ENCODE measurements around the gene IMMP2L.

The IMMP2L gene

DNA sequence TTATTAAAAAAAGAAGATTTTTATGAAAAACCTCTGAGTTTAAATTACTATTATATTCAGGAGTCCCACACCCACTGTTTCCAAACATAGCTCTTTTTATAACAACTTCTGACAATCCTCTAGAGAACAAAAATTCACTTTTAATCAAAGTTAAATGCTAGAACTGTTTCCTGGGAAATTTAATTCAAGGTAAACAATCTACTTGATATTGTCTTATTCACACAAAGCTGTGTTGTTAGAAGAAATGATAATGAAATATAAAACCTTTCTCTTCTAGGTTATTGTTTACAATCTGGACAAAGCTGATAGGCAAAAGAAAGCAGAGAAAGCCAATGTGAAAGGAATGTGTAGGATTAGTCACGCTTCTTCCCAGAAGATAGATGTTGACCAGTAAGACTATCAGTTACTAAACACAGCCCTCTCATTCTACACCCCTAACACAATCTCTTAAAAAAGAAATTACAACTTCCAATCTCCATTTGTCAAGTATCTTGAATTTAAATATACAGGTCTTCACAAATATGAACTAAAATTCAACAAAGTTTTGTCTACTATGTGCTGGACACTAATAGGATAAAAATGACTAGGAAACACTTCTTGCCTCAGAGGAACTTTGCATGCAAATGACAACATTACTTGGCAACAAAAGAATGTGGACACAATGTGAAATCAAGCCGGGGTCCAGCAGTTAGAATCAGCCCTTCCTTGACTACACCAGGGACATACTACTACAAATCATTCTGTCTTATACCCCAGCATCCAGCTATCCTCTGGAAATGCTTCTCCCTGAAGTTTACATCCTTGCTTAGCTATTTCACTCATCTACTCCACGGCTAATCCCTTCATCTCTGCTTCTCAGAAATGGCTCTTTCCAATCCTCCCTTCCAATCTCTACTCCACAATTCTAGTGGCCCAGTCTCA is 123.7 kb downstream of the IMMP2L start:
- peaks cover 26% of the 10 kb centered on the region for H3K36me3 Mint-ChIP-seq
- DNase-seq (ENCODE audit: low spot score in 2 of 2), result no peak

DNA sequence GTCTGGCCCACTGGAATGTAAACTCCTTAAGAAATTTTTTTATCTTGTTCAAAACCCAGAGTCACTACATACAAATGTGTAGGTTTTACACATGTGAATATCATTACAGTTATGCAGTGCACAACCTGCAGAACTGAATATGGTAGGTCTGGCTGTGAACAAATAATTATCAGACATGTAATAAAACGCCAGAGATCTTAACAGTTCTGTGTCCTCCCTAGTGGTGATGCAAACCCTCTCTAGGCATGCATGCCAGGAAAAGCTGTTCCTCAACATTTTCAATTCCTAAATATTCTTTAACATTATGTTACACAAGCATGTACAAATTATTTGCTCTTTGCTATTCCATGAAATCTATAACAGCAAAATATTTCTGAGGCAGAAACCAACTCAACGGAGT is 124.6 kb downstream of the IMMP2L start:
- ATAC-seq (ENCODE audit: low read depth) (no peak), DNase-seq (ENCODE audit: low spot score in 2 of 2) (no peak)
- H3K9me3 Mint-ChIP-seq, result peaks cover 11% of the 10 kb centered on the region
- H3K36me3 Mint-ChIP-seq, result peaks cover 35% of the 10 kb centered on the region
- H3K4me3 Mint-ChIP-seq, result no peak overlapping the region
- H3K4me1 Mint-ChIP-seq, result peaks cover 8% of the 10 kb centered on the region
- H3K27ac Mint-ChIP-seq, result no peak overlapping the region
- H3K27me3 Mint-ChIP-seq, result no peaks in the 10 kb centered on the region

More for the DNA sequence above, 123.7 kb downstream of the IMMP2L start:
- Mint-ChIP-seq H3K4me1 (peaks cover 8% of the 10 kb centered on the region), H3K4me3 (no peak overlapping the region), H3K27me3 (no peaks in the 10 kb centered on the region), H3K27ac (no peak overlapping the region), H3K9me3 (peaks cover 8% of the 10 kb centered on the region)
- no peak for ATAC-seq (ENCODE audit: low read depth)

- H3K4me1 Mint-ChIP-seq, result peaks cover 8% of the 10 kb centered on the region
- no peak for ATAC-seq (ENCODE audit: low read depth)
- H3K27me3 Mint-ChIP-seq, result no peaks in the 10 kb centered on the region
- H3K27ac Mint-ChIP-seq, result no peak overlapping the region
- peaks cover 11% of the 10 kb centered on the region for H3K9me3 Mint-ChIP-seq
- peaks cover 43% of the 10 kb centered on the region for H3K36me3 Mint-ChIP-seq
- DNase-seq (ENCODE audit: low spot score in 2 of 2), result no peak
- H3K4me3 Mint-ChIP-seq, result no peak overlapping the region
Observed at GRCh38 chr7:111436608-111437007, 125.7 kb downstream of the IMMP2L start.

GRCh38 chr7:111433426-111433825 is 128.9 kb downstream of the IMMP2L start:
- Mint-ChIP-seq H3K9me3 (peaks cover 7% of the 10 kb centered on the region), H3K4me1 (no peaks in the 10 kb centered on the region), H3K27ac (no peak overlapping the region), H3K4me3 (no peak overlapping the region), H3K36me3 (peaks cover 33% of the 10 kb centered on the region), H3K27me3 (no peaks in the 10 kb centered on the region)
- DNase-seq (ENCODE audit: low spot score in 2 of 2) (no peak), ATAC-seq (ENCODE audit: low read depth) (no peak)

GRCh38 chr7:111429781-111430180 is 132.5 kb downstream of the IMMP2L start:
- peaks cover 25% of the 10 kb centered on the region for H3K36me3 Mint-ChIP-seq
- H3K27me3 Mint-ChIP-seq, result no peaks in the 10 kb centered on the region
- H3K4me1 Mint-ChIP-seq, result no peaks in the 10 kb centered on the region
- H3K4me3 Mint-ChIP-seq, result no peak overlapping the region
- H3K27ac Mint-ChIP-seq, result no peak overlapping the region
- DNase-seq (ENCODE audit: low spot score in 2 of 2) (no peak), ATAC-seq (ENCODE audit: low read depth) (no peak)
- peaks cover 3% of the 10 kb centered on the region for H3K9me3 Mint-ChIP-seq

GRCh38 chr7:111424768-111425167 is 137.5 kb downstream of the IMMP2L start:
- no peak overlapping the region for H3K4me3 Mint-ChIP-seq
- H3K4me1 Mint-ChIP-seq, result no peaks in the 10 kb centered on the region
- H3K27ac Mint-ChIP-seq, result no peak overlapping the region
- H3K36me3 Mint-ChIP-seq, result peaks cover 7% of the 10 kb centered on the region
- H3K27me3 Mint-ChIP-seq, result no peaks in the 10 kb centered on the region
- H3K9me3 Mint-ChIP-seq, result peaks cover 7% of the 10 kb centered on the region
- ATAC-seq (ENCODE audit: low read depth) (no peak), DNase-seq (ENCODE audit: low spot score in 2 of 2) (no peak)

- H3K9me3 Mint-ChIP-seq, result no peaks in the 10 kb centered on the region
- peak overlapping the region; percentile 33 for H3K27ac Mint-ChIP-seq
- ATAC-seq (ENCODE audit: low read depth) (peak; percentile 59), DNase-seq (ENCODE audit: low spot score in 2 of 2) (no peak)
- H3K27me3 Mint-ChIP-seq, result no peaks in the 10 kb centered on the region
- peaks cover 6% of the 10 kb centered on the region for H3K4me1 Mint-ChIP-seq
- H3K36me3 Mint-ChIP-seq, result peaks cover 6% of the 10 kb centered on the region
- H3K4me3 Mint-ChIP-seq, result no peak overlapping the region
Observed at GRCh38 chr7:111414374-111414773, 147.9 kb downstream of the IMMP2L start.

DNA sequence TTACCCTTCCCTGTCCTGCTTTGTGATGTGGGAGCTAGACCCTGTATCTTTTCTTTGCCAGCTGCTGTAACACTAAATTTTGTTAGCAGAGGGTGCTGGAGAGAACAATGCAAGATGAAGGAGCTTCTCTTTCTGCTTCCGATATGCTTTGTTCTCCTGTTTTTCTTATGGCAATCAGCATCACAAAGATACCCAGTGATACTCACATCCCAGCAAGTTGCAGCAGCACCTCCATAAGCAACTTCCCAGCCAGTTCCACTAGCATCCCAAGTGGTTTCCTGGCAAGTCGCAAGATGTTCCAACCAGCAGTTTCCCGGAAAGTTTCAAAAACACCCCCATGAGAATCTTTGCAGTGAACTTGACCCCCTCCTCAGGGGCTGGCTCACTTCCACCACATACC is 148.6 kb downstream of the IMMP2L start:
- Mint-ChIP-seq H3K36me3 (peaks cover 6% of the 10 kb centered on the region), H3K9me3 (no peaks in the 10 kb centered on the region), H3K27me3 (no peaks in the 10 kb centered on the region), H3K4me1 (peaks cover 6% of the 10 kb centered on the region), H3K4me3 (no peak overlapping the region), H3K27ac (peak overlapping the region; percentile 33)
- DNase-seq (ENCODE audit: low spot score in 2 of 2), result no peak
- ATAC-seq (ENCODE audit: low read depth), result no peak

DNA sequence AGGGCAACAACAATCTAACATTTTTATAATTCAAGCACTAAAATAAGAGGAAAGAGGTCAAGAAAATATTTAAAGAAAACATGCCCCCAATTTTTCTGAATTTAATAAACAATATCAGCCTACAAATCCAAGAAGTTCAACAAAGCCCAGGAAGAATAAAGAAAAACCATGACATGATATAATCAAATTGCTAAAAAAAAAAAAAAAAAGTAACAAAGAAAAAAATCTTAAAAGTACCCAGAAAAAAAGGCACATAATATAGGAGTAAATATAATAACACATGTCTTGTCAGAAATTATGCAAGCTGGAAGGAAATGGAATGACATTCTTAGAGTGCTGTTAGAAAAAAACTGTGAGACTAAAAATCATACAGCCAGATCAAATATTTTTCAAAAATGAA is 151.4 kb downstream of the IMMP2L start:
- DNase-seq (ENCODE audit: low spot score in 2 of 2) (no peak), ATAC-seq (ENCODE audit: low read depth) (no peak)
- peaks cover 3% of the 10 kb centered on the region for H3K4me1 Mint-ChIP-seq
- H3K27me3 Mint-ChIP-seq, result no peaks in the 10 kb centered on the region
- no peak overlapping the region for H3K4me3 Mint-ChIP-seq
- H3K9me3 Mint-ChIP-seq, result no peaks in the 10 kb centered on the region
- H3K36me3 Mint-ChIP-seq, result peaks cover 8% of the 10 kb centered on the region
- H3K27ac Mint-ChIP-seq, result no peak overlapping the region

- Mint-ChIP-seq H3K4me1 (peaks cover 3% of the 10 kb centered on the region), H3K4me3 (no peak overlapping the region), H3K9me3 (no peaks in the 10 kb centered on the region), H3K36me3 (peaks cover 8% of the 10 kb centered on the region), H3K27me3 (no peaks in the 10 kb centered on the region), H3K27ac (no peak overlapping the region)
- no peak for DNase-seq (ENCODE audit: low spot score in 2 of 2)
- ATAC-seq (ENCODE audit: low read depth), result no peak
Observed at GRCh38 chr7:111409714-111410422, 152.4 kb downstream of the IMMP2L start.

GRCh38 chr7:111408724-111409123 is 153.6 kb downstream of the IMMP2L start:
- H3K4me1 Mint-ChIP-seq, result no peaks in the 10 kb centered on the region

GRCh38 chr7:111407258-111407657 is 155.0 kb downstream of the IMMP2L start:
- DNase-seq (ENCODE audit: low spot score in 2 of 2) (no peak), ATAC-seq (ENCODE audit: low read depth) (no peak)
- H3K9me3 Mint-ChIP-seq, result peaks cover 3% of the 10 kb centered on the region
- H3K36me3 Mint-ChIP-seq, result peaks cover 11% of the 10 kb centered on the region
- H3K27me3 Mint-ChIP-seq, result no peaks in the 10 kb centered on the region
- no peaks in the 10 kb centered on the region for H3K4me1 Mint-ChIP-seq
- no peak overlapping the region for H3K4me3 Mint-ChIP-seq
- H3K27ac Mint-ChIP-seq, result no peak overlapping the region

More at GRCh38 chr7:111408724-111409123, 153.6 kb downstream of the IMMP2L start:
- Mint-ChIP-seq H3K27ac (no peak overlapping the region), H3K27me3 (no peaks in the 10 kb centered on the region), H3K9me3 (no peaks in the 10 kb centered on the region), H3K36me3 (peaks cover 8% of the 10 kb centered on the region), H3K4me3 (no peak overlapping the region)
- ATAC-seq (ENCODE audit: low read depth) (no peak), DNase-seq (ENCODE audit: low spot score in 2 of 2) (no peak)

DNA sequence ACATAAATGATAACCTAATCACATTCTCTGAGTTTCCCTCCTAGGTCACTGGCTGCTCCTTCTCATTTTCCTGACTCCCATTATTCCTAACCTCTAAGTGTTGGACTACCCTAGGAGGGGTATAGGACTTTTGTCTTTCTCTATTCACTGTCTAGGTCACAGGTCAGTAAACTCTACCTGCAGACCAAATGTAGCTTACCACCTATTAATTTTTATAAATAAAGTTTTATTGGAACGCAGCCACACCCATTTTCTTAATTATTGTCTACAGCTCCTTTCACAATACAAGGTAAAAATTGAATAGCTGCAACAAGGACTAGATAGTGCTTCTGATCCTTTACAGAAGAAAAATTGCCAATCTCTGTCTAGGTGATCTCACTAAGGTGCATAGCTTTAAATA is 156.7 kb downstream of the IMMP2L start:
- H3K36me3 Mint-ChIP-seq, result peaks cover 4% of the 10 kb centered on the region
- DNase-seq (ENCODE audit: low spot score in 2 of 2) (no peak), ATAC-seq (ENCODE audit: low read depth) (no peak)
- no peaks in the 10 kb centered on the region for H3K4me1 Mint-ChIP-seq
- H3K4me3 Mint-ChIP-seq, result no peak overlapping the region
- H3K27ac Mint-ChIP-seq, result no peak overlapping the region
- peaks cover 3% of the 10 kb centered on the region for H3K9me3 Mint-ChIP-seq
- no peaks in the 10 kb centered on the region for H3K27me3 Mint-ChIP-seq

- peaks cover 7% of the 10 kb centered on the region for H3K9me3 Mint-ChIP-seq
- no peak overlapping the region for H3K4me3 Mint-ChIP-seq
- no peak for ATAC-seq (ENCODE audit: low read depth)
- H3K4me1 Mint-ChIP-seq, result no peaks in the 10 kb centered on the region
- H3K27me3 Mint-ChIP-seq, result no peaks in the 10 kb centered on the region
- peaks cover 10% of the 10 kb centered on the region for H3K36me3 Mint-ChIP-seq
- H3K27ac Mint-ChIP-seq, result no peak overlapping the region
- no peak for DNase-seq (ENCODE audit: low spot score in 2 of 2)
Observed at GRCh38 chr7:111401516-111401915, 160.8 kb downstream of the IMMP2L start.
